Loucy (cell line): ENCODE measurements around the gene NLRC3.

Experiments
- H2AFZ ChIP-seq: fragments of 200-600 bp; sonication (generic); 2 replicates; pipeline ENCODE4 v1.6.0; 2016; ENCODE audit warnings: antibody characterized with exemption, mild to moderate bottlenecking, low read length, moderate library complexity
- H3F3A ChIP-seq: fragments of 200-600 bp; 2 replicates; pipeline ENCODE4 v1.6.0; 2016; ENCODE audit warnings: antibody characterized with exemption, low read depth, mild to moderate bottlenecking
- H3K27me3 ChIP-seq: fragments of 200-600 bp; sonication (generic); 2 replicates; pipeline ENCODE4 v1.6.1; 2014; ENCODE audit warnings: low read length, mild to moderate bottlenecking; ENCODE audit not compliant: insufficient read depth, poor library complexity, severe bottlenecking
- H3K36me3 ChIP-seq: fragments of 200-600 bp; sonication (generic); 2 replicates; pipeline ENCODE4 v1.6.1; 2016; ENCODE audit warnings: low read length; ENCODE audit not compliant: insufficient read depth
- H3K4me1 ChIP-seq: fragments of 200-600 bp; sonication (generic); 2 replicates; pipeline ENCODE4 v1.5.1; 2014; ENCODE audit warnings: low read length, mild to moderate bottlenecking; ENCODE audit not compliant: insufficient read depth, poor library complexity, severe bottlenecking
- H3K4me2 ChIP-seq: fragments of 200-600 bp; sonication (generic); 2 replicates; pipeline ENCODE4 v1.6.0; 2014; ENCODE audit warnings: antibody characterized with exemption, low read length, low read depth, mild to moderate bottlenecking; ENCODE audit not compliant: poor library complexity, severe bottlenecking
- H3K4me3 ChIP-seq: fragments of 200-600 bp; sonication (generic); 2 replicates; pipeline ENCODE4 v1.5.1; 2014; ENCODE audit warnings: low read length, mild to moderate bottlenecking, mixed read lengths; ENCODE audit not compliant: poor library complexity, severe bottlenecking
- H3K79me2 ChIP-seq: fragments of 200-600 bp; sonication (generic); 2 replicates; pipeline ENCODE4 v1.6.1; 2014; ENCODE audit warnings: low read length; ENCODE audit not compliant: insufficient read depth
- H3K9ac ChIP-seq: fragments of 200-600 bp; sonication (generic); 2 replicates; pipeline ENCODE4 v1.6.0; 2014; ENCODE audit warnings: mild to moderate bottlenecking, low read depth, low read length, moderate library complexity; ENCODE audit not compliant: poor library complexity, severe bottlenecking
- H3K9me2 ChIP-seq: fragments of 200-600 bp; sonication (generic); replicated peaks from 2 replicates; pipeline ENCODE4 v1.6.1; 2016; ENCODE audit warnings: low read depth, low read length, mixed read lengths
- H3K9me3 ChIP-seq: fragments of 200-600 bp; sonication (generic); 2 replicates; pipeline ENCODE4 v1.6.1; 2014; ENCODE audit warnings: mild to moderate bottlenecking, antibody characterized with exemption, low read length, low read depth; ENCODE audit not compliant: insufficient read depth
- H4K20me1 ChIP-seq: fragments of 200-600 bp; sonication (generic); 2 replicates; pipeline ENCODE4 v1.6.0; 2014; ENCODE audit warnings: antibody characterized with exemption, low read length, mild to moderate bottlenecking; ENCODE audit not compliant: insufficient read depth, poor library complexity, severe bottlenecking
- EZH2phosphoT487 ChIP-seq: fragments of 200-600 bp; IDR thresholded peaks from 2 replicates; pipeline ENCODE4 v1.6.1; 2018; ENCODE audit warnings: antibody characterized with exemption, mild to moderate bottlenecking, moderate library complexity, borderline replicate concordance
- TF ChIP-seq, protein P1 (sequence below): fragments of 200-600 bp; sonication (generic); conservative IDR thresholded peaks from 2 replicates; pipeline ENCODE4 v1.5.1; 2014; ENCODE audit warnings: mild to moderate bottlenecking, antibody characterized with exemption, low read length

The NLRC3 gene, protein sequence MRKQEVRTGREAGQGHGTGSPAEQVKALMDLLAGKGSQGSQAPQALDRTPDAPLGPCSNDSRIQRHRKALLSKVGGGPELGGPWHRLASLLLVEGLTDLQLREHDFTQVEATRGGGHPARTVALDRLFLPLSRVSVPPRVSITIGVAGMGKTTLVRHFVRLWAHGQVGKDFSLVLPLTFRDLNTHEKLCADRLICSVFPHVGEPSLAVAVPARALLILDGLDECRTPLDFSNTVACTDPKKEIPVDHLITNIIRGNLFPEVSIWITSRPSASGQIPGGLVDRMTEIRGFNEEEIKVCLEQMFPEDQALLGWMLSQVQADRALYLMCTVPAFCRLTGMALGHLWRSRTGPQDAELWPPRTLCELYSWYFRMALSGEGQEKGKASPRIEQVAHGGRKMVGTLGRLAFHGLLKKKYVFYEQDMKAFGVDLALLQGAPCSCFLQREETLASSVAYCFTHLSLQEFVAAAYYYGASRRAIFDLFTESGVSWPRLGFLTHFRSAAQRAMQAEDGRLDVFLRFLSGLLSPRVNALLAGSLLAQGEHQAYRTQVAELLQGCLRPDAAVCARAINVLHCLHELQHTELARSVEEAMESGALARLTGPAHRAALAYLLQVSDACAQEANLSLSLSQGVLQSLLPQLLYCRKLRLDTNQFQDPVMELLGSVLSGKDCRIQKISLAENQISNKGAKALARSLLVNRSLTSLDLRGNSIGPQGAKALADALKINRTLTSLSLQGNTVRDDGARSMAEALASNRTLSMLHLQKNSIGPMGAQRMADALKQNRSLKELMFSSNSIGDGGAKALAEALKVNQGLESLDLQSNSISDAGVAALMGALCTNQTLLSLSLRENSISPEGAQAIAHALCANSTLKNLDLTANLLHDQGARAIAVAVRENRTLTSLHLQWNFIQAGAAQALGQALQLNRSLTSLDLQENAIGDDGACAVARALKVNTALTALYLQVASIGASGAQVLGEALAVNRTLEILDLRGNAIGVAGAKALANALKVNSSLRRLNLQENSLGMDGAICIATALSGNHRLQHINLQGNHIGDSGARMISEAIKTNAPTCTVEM

DNA sequence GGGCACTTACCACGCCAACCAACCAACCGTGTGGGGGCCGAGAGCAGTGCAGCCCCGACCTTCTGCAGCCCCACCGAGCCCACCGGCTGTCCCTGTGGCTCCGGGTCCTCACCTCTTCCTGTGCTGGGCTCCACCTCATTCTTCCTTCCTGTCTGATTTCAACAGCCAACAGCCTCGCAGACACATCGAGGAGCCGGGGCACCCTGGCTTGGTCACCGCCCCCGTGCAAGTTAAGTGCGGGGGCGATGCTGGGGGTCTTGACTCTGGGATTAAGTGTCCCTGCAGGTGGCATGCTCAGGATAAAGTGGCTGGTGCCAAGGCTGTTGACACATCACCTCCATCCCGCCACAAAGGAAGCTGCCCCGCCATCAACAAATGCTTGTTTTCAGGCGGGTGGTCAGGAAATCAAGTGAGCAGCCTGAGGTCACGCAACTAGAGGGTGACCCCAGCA, at the start of gene NLRC3:
Gene NLRC3 (minus strand): TSS at position 102 of the 451 bp plus-strand sequence. CDS start 12,367 bp downstream, outside the sequence.
- no peak for TF ChIP-seq EZH2phosphoT487
- TF ChIP-seq, protein P1, sequence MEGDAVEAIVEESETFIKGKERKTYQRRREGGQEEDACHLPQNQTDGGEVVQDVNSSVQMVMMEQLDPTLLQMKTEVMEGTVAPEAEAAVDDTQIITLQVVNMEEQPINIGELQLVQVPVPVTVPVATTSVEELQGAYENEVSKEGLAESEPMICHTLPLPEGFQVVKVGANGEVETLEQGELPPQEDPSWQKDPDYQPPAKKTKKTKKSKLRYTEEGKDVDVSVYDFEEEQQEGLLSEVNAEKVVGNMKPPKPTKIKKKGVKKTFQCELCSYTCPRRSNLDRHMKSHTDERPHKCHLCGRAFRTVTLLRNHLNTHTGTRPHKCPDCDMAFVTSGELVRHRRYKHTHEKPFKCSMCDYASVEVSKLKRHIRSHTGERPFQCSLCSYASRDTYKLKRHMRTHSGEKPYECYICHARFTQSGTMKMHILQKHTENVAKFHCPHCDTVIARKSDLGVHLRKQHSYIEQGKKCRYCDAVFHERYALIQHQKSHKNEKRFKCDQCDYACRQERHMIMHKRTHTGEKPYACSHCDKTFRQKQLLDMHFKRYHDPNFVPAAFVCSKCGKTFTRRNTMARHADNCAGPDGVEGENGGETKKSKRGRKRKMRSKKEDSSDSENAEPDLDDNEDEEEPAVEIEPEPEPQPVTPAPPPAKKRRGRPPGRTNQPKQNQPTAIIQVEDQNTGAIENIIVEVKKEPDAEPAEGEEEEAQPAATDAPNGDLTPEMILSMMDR = no peak
- Histone ChIP-seq H3K27me3 (no peaks in the 10 kb centered on the region), H4K20me1 (peaks cover 23% of the 10 kb centered on the region), H3K4me1 (peaks cover 33% of the 10 kb centered on the region), H3K9me3 (no peaks in the 10 kb centered on the region), H3K9ac (peak within 1 kb of the TSS; percentile 95), H3K79me2 (peaks cover 48% of the 10 kb centered on the region), H3K36me3 (no peaks in the 10 kb centered on the region), H3F3A (no peaks in the 10 kb centered on the region), H2AFZ (no peak within 1 kb of the TSS; the same call in 1 of the 2 replicates), H3K4me2 (peak within 1 kb of the TSS; percentile 66), H3K9me2 (no peaks in the 10 kb centered on the region), H3K4me3 (peak within 1 kb of the TSS; percentile 82)

- Histone ChIP-seq H3K9me2 (no peaks in the 10 kb centered on the region), H3K9ac (peak overlapping the region; percentile 42), H3K9me3 (no peaks in the 10 kb centered on the region), H3K79me2 (0 out of 2 replicates have a peak, but pooled peaks cover 3% of the 10 kb centered on the region), H3F3A (no peaks in the 10 kb centered on the region), H2AFZ (peak overlapping the region; percentile 71; the same call in 1 of the 2 replicates), H3K4me1 (peaks cover 26% of the 10 kb centered on the region), H3K4me2 (peak overlapping the region; percentile 69), H3K4me3 (peak overlapping the region; percentile 48), H3K36me3 (no peaks in the 10 kb centered on the region), H4K20me1 (no peaks in the 10 kb centered on the region), H3K27me3 (no peaks in the 10 kb centered on the region)
- no peak for TF ChIP-seq EZH2phosphoT487
- TF ChIP-seq, protein P1 = peak; percentile 36
Observed at GRCh38 chr16:3625911-3626732, 48.9 kb upstream of the NLRC3 start.

GRCh38 chr16:3625331-3625730, 48.1 kb upstream of the NLRC3 start:
- no peaks in the 10 kb centered on the region for H3K9me3 ChIP-seq
- no peak for TF ChIP-seq EZH2phosphoT487
- TF ChIP-seq, protein P1 = no peak
- H3K9me2 ChIP-seq = no peaks in the 10 kb centered on the region
- H3K79me2 ChIP-seq = 0 out of 2 replicates have a peak, but pooled peaks cover 3% of the 10 kb centered on the region
- no peak overlapping the region for H2AFZ ChIP-seq
- no peak overlapping the region for H3K9ac ChIP-seq
- H3K4me2 ChIP-seq = no peak overlapping the region
- H3K4me3 ChIP-seq = no peak overlapping the region
- H3F3A ChIP-seq = no peaks in the 10 kb centered on the region
- H3K27me3 ChIP-seq = no peaks in the 10 kb centered on the region
- H3K36me3 ChIP-seq = no peaks in the 10 kb centered on the region
- no peaks in the 10 kb centered on the region for H4K20me1 ChIP-seq
- peaks cover 26% of the 10 kb centered on the region for H3K4me1 ChIP-seq
